ENCODE results near the gene ZNF407. TPM values are rescaled to one million over a fixed set of nuclear protein-coding genes. Genes with fewer than 3 reads are reported as not detected.

The ZNF407 gene
- total and polyA plus RNA-seq, 2 of the 13 experiments (the other 11 are each of a cell fraction or from before 2014, with no cell fraction given), result 2.3 to 8.7 TPM

GRCh38 chr18:74631212-74631611 is 33.5 kb downstream of the ZNF407 start (continued):
- TF ChIP-seq, protein P1, sequence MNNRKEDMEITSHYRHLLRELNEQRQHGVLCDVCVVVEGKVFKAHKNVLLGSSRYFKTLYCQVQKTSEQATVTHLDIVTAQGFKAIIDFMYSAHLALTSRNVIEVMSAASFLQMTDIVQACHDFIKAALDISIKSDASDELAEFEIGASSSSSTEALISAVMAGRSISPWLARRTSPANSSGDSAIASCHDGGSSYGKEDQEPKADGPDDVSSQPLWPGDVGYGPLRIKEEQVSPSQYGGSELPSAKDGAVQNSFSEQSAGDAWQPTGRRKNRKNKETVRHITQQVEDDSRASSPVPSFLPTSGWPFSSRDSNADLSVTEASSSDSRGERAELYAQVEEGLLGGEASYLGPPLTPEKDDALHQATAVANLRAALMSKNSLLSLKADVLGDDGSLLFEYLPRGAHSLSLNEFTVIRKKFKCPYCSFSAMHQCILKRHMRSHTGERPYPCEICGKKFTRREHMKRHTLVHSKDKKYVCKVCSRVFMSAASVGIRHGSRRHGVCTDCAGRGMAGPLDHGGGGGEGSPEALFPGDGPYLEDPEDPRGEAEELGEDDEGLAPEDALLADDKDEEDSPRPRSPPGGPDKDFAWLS (CRISPR knock-in tag; IDR thresholded peaks at IDR 0.05; ENCODE audit: borderline replicate concordance), result no peak
- TF ChIP-seq ZFP62 (CRISPR knock-in tag; IDR thresholded peaks at IDR 0.05) (no peak), AHDC1 (CRISPR knock-in tag; IDR thresholded peaks at IDR 0.05; ENCODE audit: borderline replicate concordance) (no peak), PREB (CRISPR knock-in tag; IDR thresholded peaks at IDR 0.05) (no peak), SAP130 (CRISPR knock-in tag; IDR thresholded peaks at IDR 0.05; ENCODE audit: low read depth) (no peak), SMC3 (IDR thresholded peaks at IDR 0.05; ENCODE audit: low read length) (no peak), IRX3 (CRISPR knock-in tag; IDR thresholded peaks at IDR 0.05; ENCODE audit: borderline replicate concordance, low read depth) (no peak), KDM3A (CRISPR knock-in tag; IDR thresholded peaks at IDR 0.05; ENCODE audit: low read depth) (no peak), ZNF484 (CRISPR knock-in tag; IDR thresholded peaks at IDR 0.05; ENCODE audit: borderline replicate concordance, low read depth) (no peak)
- TF ChIP-seq, protein P2, sequence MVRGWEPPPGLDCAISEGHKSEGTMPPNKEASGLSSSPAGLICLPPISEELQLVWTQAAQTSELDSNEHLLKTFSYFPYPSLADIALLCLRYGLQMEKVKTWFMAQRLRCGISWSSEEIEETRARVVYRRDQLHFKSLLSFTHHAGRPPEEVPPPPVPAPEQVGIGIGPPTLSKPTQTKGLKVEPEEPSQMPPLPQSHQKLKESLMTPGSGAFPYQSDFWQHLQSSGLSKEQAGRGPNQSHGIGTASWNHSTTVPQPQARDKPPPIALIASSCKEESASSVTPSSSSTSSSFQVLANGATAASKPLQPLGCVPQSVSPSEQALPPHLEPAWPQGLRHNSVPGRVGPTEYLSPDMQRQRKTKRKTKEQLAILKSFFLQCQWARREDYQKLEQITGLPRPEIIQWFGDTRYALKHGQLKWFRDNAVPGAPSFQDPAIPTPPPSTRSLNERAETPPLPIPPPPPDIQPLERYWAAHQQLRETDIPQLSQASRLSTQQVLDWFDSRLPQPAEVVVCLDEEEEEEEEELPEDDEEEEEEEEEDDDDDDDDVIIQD (CRISPR knock-in tag; IDR thresholded peaks at IDR 0.05; ENCODE audit: low read depth), result no peak
